Measurements from ENCODE around the gene DCDC1.
"Not testable (repeated sequence)": the region's sequence is repeated elsewhere in the genome, so short reads cannot be mapped to it uniquely, and the experiment has no call there.

DNA sequence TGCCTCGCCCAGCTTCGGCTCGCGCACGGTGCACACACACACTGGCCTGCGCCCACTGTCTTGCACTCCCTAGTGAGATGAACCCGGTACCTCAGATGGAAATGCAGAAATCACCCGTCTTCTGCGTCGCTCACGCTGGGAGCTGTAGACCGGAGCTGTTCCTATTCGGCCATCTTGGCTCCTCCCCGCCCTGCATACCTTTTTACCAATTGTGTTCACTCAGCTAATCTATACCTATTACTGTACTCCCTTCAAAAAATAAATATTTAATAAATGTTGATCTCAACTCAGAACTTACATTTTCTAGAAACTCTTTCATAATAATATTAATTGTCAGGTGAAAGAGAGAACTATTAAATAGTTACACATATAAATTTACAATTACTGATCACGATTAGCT, 48.0 kb downstream of the DCDC1 start:
- TF ChIP-seq, protein P1, sequence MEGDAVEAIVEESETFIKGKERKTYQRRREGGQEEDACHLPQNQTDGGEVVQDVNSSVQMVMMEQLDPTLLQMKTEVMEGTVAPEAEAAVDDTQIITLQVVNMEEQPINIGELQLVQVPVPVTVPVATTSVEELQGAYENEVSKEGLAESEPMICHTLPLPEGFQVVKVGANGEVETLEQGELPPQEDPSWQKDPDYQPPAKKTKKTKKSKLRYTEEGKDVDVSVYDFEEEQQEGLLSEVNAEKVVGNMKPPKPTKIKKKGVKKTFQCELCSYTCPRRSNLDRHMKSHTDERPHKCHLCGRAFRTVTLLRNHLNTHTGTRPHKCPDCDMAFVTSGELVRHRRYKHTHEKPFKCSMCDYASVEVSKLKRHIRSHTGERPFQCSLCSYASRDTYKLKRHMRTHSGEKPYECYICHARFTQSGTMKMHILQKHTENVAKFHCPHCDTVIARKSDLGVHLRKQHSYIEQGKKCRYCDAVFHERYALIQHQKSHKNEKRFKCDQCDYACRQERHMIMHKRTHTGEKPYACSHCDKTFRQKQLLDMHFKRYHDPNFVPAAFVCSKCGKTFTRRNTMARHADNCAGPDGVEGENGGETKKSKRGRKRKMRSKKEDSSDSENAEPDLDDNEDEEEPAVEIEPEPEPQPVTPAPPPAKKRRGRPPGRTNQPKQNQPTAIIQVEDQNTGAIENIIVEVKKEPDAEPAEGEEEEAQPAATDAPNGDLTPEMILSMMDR (conservative IDR thresholded peaks at IDR 0.05 in 1 of 2, IDR thresholded peaks at IDR 0.05 in 1 of 2; ENCODE audit: low read depth in 1 of 2, low read length in 2 of 2) = not testable (repeated sequence)
- not testable (repeated sequence) for TF ChIP-seq EZH2 (IDR thresholded peaks at IDR 0.05; ENCODE audit: low read length, missing control alignments)
